Spleen (tissue), 7 donors: Measurements from ENCODE around the gene BLM.

Experiments
- CTCF ChIP-seq, 11 experiments: fragments of 200-600 bp in 7 of 11; fragments of 450-650 bp in 4 of 11; sonication (generic) in 4 of 11; IDR thresholded peaks in 8 of 11; conservative IDR thresholded peaks in 3 of 11; 1 replicate in 7 of 11; 2 replicates in 4 of 11; pipeline versions ENCODE4 v1.4.0 to v1.8.0; 2016 to 2021; ENCODE audit warnings: antibody characterized with exemption in 11 of 11, inconsistent platforms in 4 of 11, mild to moderate bottlenecking in 1 of 11
- POLR2A ChIP-seq, 3 donors: fragments of 450-650 bp; IDR thresholded peaks; one replicate each; pipeline ENCODE4 v1.5.1; 2017; ENCODE audit warnings: antibody characterized with exemption in 3 of 3, mild to moderate bottlenecking in 1 of 3
- POLR2AphosphoS5 ChIP-seq, 3 donors: sonication (generic); formaldehyde crosslinking; IDR thresholded peaks; one replicate each; pipeline ENCODE4 v1.5.1; 2017; ENCODE audit warnings: antibody characterized with exemption in 3 of 3
- donor health status: DM: no; HTN: no; CAD: no; lungs with moderate emphysema.
- donor health status: DM: no; HTN: no; CAD: no.
- donor health status: DM: no; HTN: no; CAD: no.

- no peak for TF ChIP-seq CTCF (IDR thresholded peaks at IDR 0.05 in 8 of 11, conservative IDR thresholded peaks at IDR 0.05 in 3 of 11)
- TF ChIP-seq POLR2A (IDR thresholded peaks at IDR 0.05): no peak
- TF ChIP-seq POLR2AphosphoS5 (IDR thresholded peaks at IDR 0.05): no peak
Observed at GRCh38 chr15:90735923-90736322, 18.8 kb downstream of the BLM start.
